Measurements from ENCODE around the gene SLC14A1. TPM values are rescaled to one million over a fixed set of nuclear protein-coding genes. Genes with fewer than 3 reads are reported as not detected.

The SLC14A1 gene
- total and polyA plus RNA-seq, 10 of the 15 experiments (the other 5 are each of a cell fraction or from before 2014, with no cell fraction given): 0.06 to 0.67 (median 0.10) TPM; not detected in 2

- POLR2A ChIA-PET: no interaction called here
- H3K27ac ChIP-seq (ENCODE audit: control insufficient read depth, insufficient read depth): no peak overlapping the region
- no peaks in the 10 kb centered on the region for H3K4me1 ChIP-seq (ENCODE audit: control insufficient read depth, insufficient read depth, low read length)
- H3K9ac ChIP-seq (ENCODE audit: control insufficient read depth, insufficient read depth, low read length): no peak overlapping the region
- 15% methylated on average over 1 of the region's 1 CpG for WGBS (ENCODE audit: insufficient coverage, insufficient replicate concordance, low lambda C conversion rate, missing lambda C conversion rate)
- H3K36me3 ChIP-seq (ENCODE audit: control insufficient read depth in 2 of 2, insufficient read depth in 2 of 2, low read length in 1 of 2): no peaks in the 10 kb centered on the region
- no TSS peak for BruUV-seq (replicated peaks)
- RAD21 ChIA-PET (ENCODE audit: unreplicated experiment): no interaction called here
- H3K4me2 ChIP-seq (ENCODE audit: control insufficient read depth, insufficient read depth): no peak overlapping the region
- ATAC-seq (peak; percentile 79), FAIRE-seq (no peak), DNase-seq (ENCODE audit: low read depth, low spot score) (no peak)
- no peak overlapping the region for H3K4me3 ChIP-seq
- no peaks in the 10 kb centered on the region for H4K20me1 ChIP-seq (ENCODE audit: control insufficient read depth, insufficient read depth)
- in situ Hi-C loops (cut with MboI) (no loop called here), intact Hi-C loops (cut with micrococcal nuclease; ENCODE audit: unreplicated experiment) (no loop called here)
- H2AFZ ChIP-seq (ENCODE audit: control insufficient read depth, low read depth, low read length): no peak overlapping the region
- CTCF ChIA-PET: no interaction called here
- H3K27me3 ChIP-seq (replicated peaks in 1 of 2; ENCODE audit: control insufficient read depth in 2 of 2, insufficient read depth in 2 of 2, low read length in 1 of 2): no peaks in the 10 kb centered on the region
- no peaks in the 10 kb centered on the region for H3K79me2 ChIP-seq (ENCODE audit: control insufficient read depth, insufficient read depth, low read length)
- SMC1A ChIA-PET (ENCODE audit: uncharacterized antibody, unreplicated experiment): no interaction called here
- H3K9me3 ChIP-seq (replicated peaks; ENCODE audit: control insufficient read depth, insufficient read depth, low read length): no peaks in the 10 kb centered on the region; the same call in 2 of the 3 replicates
- TF ChIP-seq ZNF592 (IDR thresholded peaks at IDR 0.05) (no peak), CREM (IDR thresholded peaks at IDR 0.05; ENCODE audit: low read depth) (no peak), RELA (IDR thresholded peaks at IDR 0.05; ENCODE audit: borderline replicate concordance, partially characterized antibody) (no peak), SRF (IDR thresholded peaks at IDR 0.05; ENCODE audit: low read depth in 2 of 2, low read length in 2 of 2) (no peak), CTCF (IDR thresholded peaks at IDR 0.05 in 2 of 3, conservative IDR thresholded peaks at IDR 0.05 in 1 of 3; ENCODE audit: control insufficient read depth in 2 of 3, extremely low read depth in 1 of 3, insufficient read depth in 1 of 3, low read depth in 3 of 3, low read length in 3 of 3) (no peak), RUNX3 (IDR thresholded peaks at IDR 0.05; ENCODE audit: low read length) (no peak), NR2C1 (IDR thresholded peaks at IDR 0.05) (no peak), NFIC (IDR thresholded peaks at IDR 0.05; ENCODE audit: low read depth, low read length) (no peak), ZBTB11 (CRISPR knock-in tag; IDR thresholded peaks at IDR 0.05) (no peak), USF1 (IDR thresholded peaks at IDR 0.05; ENCODE audit: borderline replicate concordance, extremely low read length, insufficient read depth, low read depth, low read length) (no peak), USF2 (IDR thresholded peaks at IDR 0.05; ENCODE audit: borderline replicate concordance, low read depth, low read length) (no peak), ZNF217 (IDR thresholded peaks at IDR 0.05) (no peak), ASH2L (IDR thresholded peaks at IDR 0.05; ENCODE audit: borderline replicate concordance, low read depth) (no peak)
These were observed 58.7 kb downstream of the SLC14A1 start for GRCh38 chr18:45782662-45783061.
